Measurements from ENCODE around the gene PACRG. TPM values are rescaled to one million over a fixed set of nuclear protein-coding genes. Genes with fewer than 3 reads are reported as not detected.

PACRG gene
- total RNA-seq, 4 donors from 2014 or later, result 0.29 to 1.6 (median 0.61) TPM

DNA sequence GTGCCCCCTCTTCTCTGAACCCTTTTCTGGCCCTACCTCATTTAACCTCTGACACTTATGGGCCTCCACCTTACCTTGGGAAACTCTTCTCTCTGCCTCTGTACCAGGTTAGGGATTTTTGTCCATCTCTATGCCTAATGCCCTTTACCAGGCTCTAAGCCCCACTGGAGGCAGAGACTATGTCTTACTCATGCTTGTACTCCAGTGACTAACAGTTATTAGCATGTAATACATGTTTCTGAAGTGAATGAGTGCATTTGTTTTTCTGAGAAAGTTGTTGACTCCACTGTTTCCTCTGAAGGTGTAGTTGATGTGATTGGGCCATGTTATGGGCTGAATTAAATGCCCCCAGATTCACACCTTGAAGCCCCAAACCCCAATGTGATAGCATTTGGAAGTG is 234.3 kb downstream of the PACRG start:
- no peak for DNase-seq
- Histone ChIP-seq H3K27ac (no peak overlapping the region), H3K27me3 (no peaks in the 10 kb centered on the region), H3K4me3 (no peak overlapping the region), H3K36me3 (no peaks in the 10 kb centered on the region), H3K9me3 (no peaks in the 10 kb centered on the region), H3K4me1 (no peaks in the 10 kb centered on the region)
- intact Hi-C loops (cut with DNase I; ENCODE audit: low total_unique reads), result no loop called here
- TF ChIP-seq CTCF (IDR thresholded peaks at IDR 0.05 in 4 of 5, conservative IDR thresholded peaks at IDR 0.05 in 1 of 5), result no peak
- TF ChIP-seq POLR2A (IDR thresholded peaks at IDR 0.05), result no peak
- in situ Hi-C loops (cut with MboI; ENCODE audit: low sequenced_read_pairs in 4 of 4), result no loop called here
- no peak for ATAC-seq

DNA sequence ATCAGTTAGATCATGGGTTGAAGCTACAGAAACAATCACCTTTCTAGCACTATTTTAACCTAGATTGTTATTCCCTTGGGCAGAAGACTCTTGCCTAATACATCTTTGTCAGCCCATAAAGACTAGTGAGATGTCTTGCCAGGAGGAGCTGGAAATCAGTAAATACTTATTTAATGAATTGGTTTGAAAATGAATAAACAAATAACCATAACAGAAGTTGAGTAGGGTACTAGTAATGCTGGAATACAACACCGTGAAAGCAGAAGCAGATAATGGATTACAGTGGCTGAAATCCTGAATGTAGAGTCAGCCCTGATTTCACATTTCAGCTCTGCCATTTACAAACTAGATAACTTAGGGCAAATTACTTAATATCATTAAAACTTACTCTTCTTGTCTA is 236.1 kb downstream of the PACRG start:
- Histone ChIP-seq H3K4me1 (no peaks in the 10 kb centered on the region), H3K27me3 (no peaks in the 10 kb centered on the region), H3K9me3 (no peaks in the 10 kb centered on the region), H3K27ac (no peak overlapping the region), H3K4me3 (no peak overlapping the region), H3K36me3 (no peaks in the 10 kb centered on the region)
- no peak for DNase-seq
- intact Hi-C loops (cut with DNase I; ENCODE audit: low total_unique reads) (no loop called here), in situ Hi-C loops (cut with MboI; ENCODE audit: low sequenced_read_pairs in 4 of 4) (no loop called here)
- TF ChIP-seq POLR2A (IDR thresholded peaks at IDR 0.05) (no peak), CTCF (IDR thresholded peaks at IDR 0.05 in 4 of 5, conservative IDR thresholded peaks at IDR 0.05 in 1 of 5) (no peak)
- ATAC-seq, result no peak

DNA sequence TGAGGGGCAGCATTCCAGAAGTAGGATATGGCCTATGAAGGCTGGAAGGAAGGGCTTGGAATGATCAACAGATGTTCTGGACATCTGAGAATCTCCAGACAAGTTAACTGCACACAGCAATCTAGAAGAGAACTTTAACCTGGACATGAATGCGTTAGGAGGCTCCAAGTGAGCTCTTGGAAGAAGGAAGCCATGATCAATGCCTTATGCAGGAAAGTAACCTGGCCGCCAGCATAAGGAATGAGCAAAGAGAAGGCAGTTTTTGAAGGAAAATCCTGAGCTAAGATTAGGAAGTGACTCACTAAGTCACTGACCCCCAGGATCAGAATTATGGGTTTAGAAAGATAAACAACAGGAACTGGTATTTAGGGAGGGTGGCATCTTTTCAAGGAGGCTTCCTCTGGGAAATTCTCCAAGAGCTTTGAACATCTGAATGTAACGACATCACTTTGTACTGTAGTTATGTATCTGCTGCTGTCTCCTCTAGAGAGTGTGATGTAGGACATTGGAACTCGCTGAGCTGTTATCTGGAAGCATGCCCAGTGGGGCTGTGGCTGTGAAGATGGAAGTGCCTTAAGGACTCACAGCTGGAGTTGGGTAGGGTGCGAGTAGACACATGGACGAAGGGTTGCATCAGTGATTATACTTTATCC is 236.8 kb downstream of the PACRG start:
- Histone ChIP-seq H3K4me1 (no peaks in the 10 kb centered on the region), H3K9me3 (no peaks in the 10 kb centered on the region), H3K27me3 (no peaks in the 10 kb centered on the region), H3K27ac (no peak overlapping the region), H3K4me3 (no peak overlapping the region), H3K36me3 (no peaks in the 10 kb centered on the region)
- in situ Hi-C loops (cut with MboI; ENCODE audit: low sequenced_read_pairs in 4 of 4) (no loop called here), intact Hi-C loops (cut with DNase I; ENCODE audit: low total_unique reads) (no loop called here)
- DNase-seq (peak in 1 of 2 donors; percentile 32), ATAC-seq (no peak)
- TF ChIP-seq CTCF (IDR thresholded peaks at IDR 0.05 in 4 of 5, conservative IDR thresholded peaks at IDR 0.05 in 1 of 5), result no peak
- TF ChIP-seq POLR2A (IDR thresholded peaks at IDR 0.05), result no peak

DNA sequence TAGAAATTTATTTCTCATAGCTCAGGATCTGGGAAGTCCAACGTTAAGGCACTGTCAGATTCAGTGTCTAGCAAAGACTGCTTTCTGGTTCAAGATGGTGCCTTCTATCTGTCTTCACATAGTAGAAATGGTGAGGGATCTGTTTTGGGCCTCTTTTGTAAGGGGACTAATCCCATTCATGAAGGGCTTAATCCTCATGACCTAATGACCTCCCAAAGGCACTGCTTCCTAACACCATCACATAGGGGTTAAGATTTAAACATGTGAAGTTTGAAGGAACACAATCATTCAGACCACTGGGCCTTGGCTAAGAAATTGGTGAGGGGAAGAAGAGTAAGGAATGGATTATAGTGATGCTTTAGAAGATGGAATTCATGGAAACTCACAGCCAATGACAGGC is 237.6 kb downstream of the PACRG start:
- intact Hi-C loops (cut with DNase I; ENCODE audit: low total_unique reads) (no loop called here), in situ Hi-C loops (cut with MboI; ENCODE audit: low sequenced_read_pairs in 4 of 4) (no loop called here)
- Histone ChIP-seq H3K27ac (no peak overlapping the region), H3K27me3 (no peaks in the 10 kb centered on the region), H3K9me3 (no peaks in the 10 kb centered on the region), H3K4me1 (no peaks in the 10 kb centered on the region), H3K36me3 (no peaks in the 10 kb centered on the region), H3K4me3 (no peak overlapping the region)
- no peak for TF ChIP-seq POLR2A (IDR thresholded peaks at IDR 0.05)
- no peak for TF ChIP-seq CTCF (IDR thresholded peaks at IDR 0.05 in 4 of 5, conservative IDR thresholded peaks at IDR 0.05 in 1 of 5)
- ATAC-seq (no peak), DNase-seq (no peak)

DNA sequence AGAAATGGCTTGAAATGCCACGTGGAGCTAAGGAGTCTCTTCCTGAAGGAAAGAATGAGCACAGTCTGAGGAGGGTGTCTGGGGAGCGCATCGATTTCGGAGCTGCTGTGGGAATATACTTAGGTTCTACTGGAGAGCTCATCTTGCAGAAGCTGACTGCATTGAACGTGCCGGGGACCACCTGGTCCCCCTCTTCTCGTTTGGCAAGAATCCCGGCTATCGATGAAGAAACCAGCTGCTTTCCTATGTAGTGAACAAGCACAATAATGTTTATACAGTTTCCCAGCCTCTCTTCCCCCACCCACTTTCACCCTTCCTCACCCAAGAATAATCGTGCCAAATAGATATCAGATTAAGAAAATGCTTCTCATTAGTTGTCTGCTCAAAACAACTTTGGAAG is 242.5 kb downstream of the PACRG start:
- ATAC-seq (no peak), DNase-seq (no peak)
- intact Hi-C loops (cut with DNase I; ENCODE audit: low total_unique reads), result loop anchor here (5.0 to 10.0 kb wide), 2 partner anchors 367 to 435 kb away; no protein-coding TSS in a partner anchor
- Histone ChIP-seq H3K9me3 (no peaks in the 10 kb centered on the region), H3K36me3 (no peaks in the 10 kb centered on the region), H3K27ac (peak overlapping the region in 1 of 4 donors; percentile 17), H3K4me1 (peaks cover 19 to 26% of the 10 kb centered on the region in 2 donors), H3K27me3 (no peaks in the 10 kb centered on the region), H3K4me3 (no peak overlapping the region)
- in situ Hi-C loops (cut with MboI; ENCODE audit: low sequenced_read_pairs in 4 of 4), result no loop called here
- no peak for TF ChIP-seq CTCF (IDR thresholded peaks at IDR 0.05 in 4 of 5, conservative IDR thresholded peaks at IDR 0.05 in 1 of 5)
- no peak for TF ChIP-seq POLR2A (IDR thresholded peaks at IDR 0.05)

Measured in gastrocnemius medialis (tissue), 4 donors.